ENCODE results near the gene OR4E1.
"Not testable (repeated sequence)": the region's sequence is repeated elsewhere in the genome, so short reads cannot be mapped to it uniquely, and the experiment has no call there.

The OR4E1 gene

DNA sequence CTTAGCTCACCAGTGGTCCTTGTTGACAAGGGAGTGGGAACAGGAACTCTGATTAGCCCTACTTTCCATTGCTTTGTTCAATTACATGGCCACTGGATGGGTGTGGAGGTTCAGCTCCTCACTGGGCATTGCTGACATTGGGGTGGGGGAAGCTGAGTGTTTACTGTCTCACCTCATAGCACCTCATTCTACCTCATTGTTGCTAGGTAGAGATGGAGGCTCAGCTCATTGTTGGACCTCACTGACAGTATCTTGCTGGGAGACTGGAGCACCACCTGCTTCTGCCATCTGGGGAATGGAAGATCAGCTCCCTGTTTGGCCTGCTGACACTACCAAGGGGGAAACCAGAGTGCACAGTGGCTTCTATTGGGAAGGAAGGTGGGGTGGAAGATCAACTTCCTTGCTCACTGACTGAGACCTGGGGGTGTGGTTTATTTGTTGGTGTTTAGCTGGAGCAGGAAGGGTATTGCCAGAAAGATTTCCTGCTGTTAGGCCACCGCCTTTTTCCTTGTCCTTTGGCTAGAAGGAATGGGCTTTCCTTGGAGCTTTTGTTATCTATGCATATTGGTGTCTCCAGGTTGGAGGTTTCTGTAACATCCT is 21.3 kb downstream of the OR4E1 start:
- no peak for DNase-seq

DNA sequence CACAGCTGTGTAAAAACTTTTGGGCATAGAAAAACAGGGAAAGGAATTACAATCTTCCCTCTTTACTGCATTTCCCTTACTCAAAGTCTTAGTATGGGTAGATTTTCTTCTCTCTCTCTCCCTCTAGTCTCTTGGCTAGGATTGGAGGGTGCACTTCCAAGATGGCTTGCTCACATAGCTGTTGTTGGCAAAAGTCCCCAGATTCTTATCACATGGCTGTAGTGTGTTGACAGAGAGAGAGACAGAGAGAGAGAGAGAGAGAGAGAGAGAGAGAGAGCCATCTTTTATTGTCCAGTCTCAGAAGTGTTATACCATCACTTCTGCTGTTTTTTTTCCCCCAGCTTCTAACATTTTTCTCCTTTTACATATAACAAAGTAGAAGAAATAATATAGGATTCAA is 26.2 kb downstream of the OR4E1 start:
- DNase-seq: no peak

DNA sequence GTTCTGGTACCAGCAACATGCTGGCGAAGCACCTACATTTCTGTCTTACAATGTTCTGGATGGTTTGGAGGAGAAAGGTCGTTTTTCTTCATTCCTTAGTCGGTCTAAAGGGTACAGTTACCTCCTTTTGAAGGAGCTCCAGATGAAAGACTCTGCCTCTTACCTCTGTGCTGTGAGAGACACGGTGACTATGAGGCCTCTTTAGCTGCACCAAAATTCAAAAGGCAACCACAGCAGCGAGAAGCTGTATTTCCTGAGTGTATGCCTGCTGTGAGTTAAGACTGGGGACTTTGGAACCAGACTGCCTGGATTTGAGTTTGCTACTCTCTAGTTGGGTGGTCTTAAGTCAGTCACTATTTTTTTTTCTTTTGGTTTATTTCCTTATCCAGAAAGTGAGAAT is 30.2 kb downstream of the OR4E1 start:
- no peak for DNase-seq

DNA sequence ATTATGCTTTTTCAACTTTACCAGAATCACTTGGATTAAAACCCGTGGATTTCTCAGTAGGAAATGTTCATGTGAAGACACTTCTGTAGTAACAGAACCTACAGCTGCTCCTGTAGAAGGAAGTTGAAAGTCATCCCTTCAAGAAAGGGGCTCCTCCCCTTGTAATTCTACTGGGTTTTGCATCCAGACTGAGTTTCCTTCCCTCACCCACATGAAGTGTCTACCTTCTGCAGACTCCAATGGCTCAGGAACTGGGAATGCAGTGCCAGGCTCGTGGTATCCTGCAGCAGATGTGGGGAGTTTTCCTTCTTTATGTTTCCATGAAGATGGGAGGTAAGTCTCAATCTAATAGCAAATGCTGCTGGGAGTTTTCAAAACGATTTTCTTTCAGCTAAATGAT is 30.9 kb downstream of the OR4E1 start:
- DNase-seq: no peak

DNA sequence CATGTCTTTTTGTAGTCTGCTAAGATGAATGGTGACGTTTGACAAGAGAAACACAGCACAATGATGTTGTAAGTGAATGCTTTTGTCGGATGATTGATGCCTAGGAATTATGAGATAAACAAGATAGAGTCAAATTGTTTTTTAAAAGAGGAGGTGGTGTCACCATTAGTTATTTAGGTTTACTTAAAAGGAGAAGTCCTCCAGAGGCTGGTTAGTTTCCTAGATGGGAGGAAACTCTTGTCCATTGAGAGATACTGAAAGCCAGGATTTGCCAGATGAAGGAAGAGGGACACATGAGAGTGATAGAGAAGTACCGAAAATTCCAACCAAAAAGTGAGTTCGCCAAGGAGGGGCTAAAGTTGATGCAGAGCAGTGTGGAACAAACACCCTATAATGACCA is 38.8 kb downstream of the OR4E1 start, which contains the start of gene OR10G2:
TSS of gene OR10G2 (minus strand) at position 101 of the 400 bp plus-strand sequence. CDS start at position 3, 98 bp downstream.
- no peak for DNase-seq

DNA sequence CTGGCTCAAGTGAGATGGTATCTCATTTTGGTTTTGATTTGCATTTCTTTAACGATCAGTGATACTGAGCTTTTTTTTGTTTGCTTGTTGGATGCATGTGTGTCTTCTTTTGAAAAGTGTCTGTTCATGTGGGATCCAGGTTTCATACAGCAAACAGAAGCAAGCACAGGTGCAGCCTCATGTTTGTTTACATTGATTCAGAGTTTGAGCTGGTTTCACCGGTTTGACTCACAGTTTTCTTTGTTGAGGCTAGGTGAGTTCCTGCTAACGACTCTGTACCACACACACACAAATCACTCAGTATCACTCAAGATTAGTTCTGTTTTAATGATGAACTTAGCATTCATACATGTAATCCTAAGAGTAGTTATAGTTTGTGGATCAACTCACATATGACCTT is 42.5 kb downstream of the OR4E1 start:
- no peak for DNase-seq

DNA sequence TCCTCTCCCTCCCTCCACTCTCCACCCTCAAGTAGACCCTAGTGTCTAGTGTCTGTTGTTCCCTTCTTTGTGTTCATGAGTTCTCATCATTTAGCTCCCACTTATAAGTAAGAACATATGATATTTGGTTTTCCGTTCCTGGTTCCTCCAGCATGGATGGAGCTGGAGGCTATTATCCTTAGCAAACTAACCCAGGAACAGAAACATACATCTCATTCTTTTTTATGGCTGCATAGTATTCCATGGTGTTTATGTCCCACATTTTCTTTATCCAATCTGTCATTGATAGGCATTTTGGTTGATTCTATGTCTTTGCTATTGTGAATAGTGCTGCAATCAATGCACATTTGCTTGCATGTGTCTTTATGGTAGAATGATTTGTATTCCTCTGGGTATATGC is 43.1 kb downstream of the OR4E1 start:
- not testable (repeated sequence) for DNase-seq

DNA sequence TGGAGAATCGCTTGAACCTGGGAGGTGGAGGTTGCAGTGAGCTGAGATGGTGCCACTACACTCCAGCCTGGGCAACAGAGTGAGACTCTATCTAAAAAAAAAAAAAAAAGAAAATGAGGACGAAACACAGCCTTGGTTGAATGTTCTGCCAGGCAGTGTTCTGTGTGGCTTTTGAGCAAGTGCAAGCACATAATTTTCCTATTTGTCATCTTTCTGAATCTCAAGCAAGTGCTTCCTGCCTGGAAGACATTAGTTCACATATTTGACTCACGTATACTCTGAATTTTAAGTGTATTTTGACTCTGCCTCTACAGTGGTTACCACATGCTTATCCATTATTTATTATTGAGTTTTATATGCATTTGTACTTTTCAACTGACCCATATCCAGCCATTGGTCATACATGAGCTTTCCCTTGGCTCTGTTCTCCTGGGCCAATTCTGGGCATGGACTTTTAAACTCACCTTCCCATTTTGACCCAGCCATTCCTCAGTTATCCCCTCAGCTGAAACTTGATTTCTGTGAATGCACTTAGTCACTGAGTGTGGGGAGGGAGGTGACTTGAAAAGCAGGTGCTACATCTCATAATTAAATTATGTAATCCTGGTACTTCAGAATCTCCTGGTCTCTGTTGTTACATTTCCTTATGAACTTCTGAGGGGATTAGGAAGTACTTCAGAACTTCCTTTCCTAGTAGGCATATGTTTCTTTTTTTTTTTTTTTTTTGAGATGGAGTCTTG is 47.0 kb downstream of the OR4E1 start:
- DNase-seq: no peak
